A549 (cell line): ENCODE data around the gene SALL3.

Source experiments
- POLR2A ChIP-seq: IDR thresholded peaks from 2 replicates; pipeline ENCODE4 v1.6.1; 2012; ENCODE audit warnings: mild to moderate bottlenecking, low read length
- SMC3 ChIP-seq: fragments of >200 bp; sonication (Bioruptor Twin); formaldehyde crosslinking; IDR thresholded peaks from 3 replicates; pipeline ENCODE4 v1.6.1; 2018; ENCODE audit warnings: inconsistent platforms
- USF2 ChIP-seq: fragments of 450-650 bp; IDR thresholded peaks from 2 replicates; pipeline ENCODE4 v1.6.1; 2014; ENCODE audit warnings: antibody characterized with exemption
- ZNF302 ChIP-seq: fragments of 250-450 bp; sonication (Bioruptor Pico); IDR thresholded peaks from 2 replicates; pipeline ENCODE4 v1.9.0; 2021; ENCODE audit warnings: inconsistent platforms, mild to moderate bottlenecking, moderate library complexity
- TF ChIP-seq, protein P1 (sequence below): fragments of >200 bp; sonication (Bioruptor Twin); formaldehyde crosslinking; IDR thresholded peaks from 3 replicates; pipeline ENCODE4 v1.5.1; 2016

DNA sequence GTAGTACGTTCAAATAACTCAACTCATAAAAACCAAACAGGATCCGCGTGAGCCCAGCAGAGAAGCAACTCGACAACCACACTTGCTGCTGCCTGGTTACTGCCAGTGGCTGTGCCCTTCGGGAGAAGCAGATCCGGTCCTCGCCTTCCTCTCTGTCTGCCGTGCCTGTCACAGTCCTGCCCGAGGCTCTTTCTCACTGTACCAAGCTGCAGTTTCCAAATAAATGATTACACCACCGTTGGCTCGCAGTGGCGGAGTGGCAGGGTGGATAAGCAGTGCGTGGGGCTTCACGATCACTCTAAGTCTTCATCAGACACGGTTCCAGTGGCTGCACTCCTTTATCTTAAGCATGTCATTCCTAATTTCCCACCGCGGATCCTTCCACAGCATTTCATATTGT is 26.1 kb upstream of the SALL3 start:
- TF ChIP-seq POLR2A (no peak), ZNF302 (CRISPR knock-in tag) (no peak), SMC3 (no peak), USF2 (no peak)
- TF ChIP-seq, protein P1, sequence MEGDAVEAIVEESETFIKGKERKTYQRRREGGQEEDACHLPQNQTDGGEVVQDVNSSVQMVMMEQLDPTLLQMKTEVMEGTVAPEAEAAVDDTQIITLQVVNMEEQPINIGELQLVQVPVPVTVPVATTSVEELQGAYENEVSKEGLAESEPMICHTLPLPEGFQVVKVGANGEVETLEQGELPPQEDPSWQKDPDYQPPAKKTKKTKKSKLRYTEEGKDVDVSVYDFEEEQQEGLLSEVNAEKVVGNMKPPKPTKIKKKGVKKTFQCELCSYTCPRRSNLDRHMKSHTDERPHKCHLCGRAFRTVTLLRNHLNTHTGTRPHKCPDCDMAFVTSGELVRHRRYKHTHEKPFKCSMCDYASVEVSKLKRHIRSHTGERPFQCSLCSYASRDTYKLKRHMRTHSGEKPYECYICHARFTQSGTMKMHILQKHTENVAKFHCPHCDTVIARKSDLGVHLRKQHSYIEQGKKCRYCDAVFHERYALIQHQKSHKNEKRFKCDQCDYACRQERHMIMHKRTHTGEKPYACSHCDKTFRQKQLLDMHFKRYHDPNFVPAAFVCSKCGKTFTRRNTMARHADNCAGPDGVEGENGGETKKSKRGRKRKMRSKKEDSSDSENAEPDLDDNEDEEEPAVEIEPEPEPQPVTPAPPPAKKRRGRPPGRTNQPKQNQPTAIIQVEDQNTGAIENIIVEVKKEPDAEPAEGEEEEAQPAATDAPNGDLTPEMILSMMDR = no peak
